ENCODE results near the gene MCM10. TPM values are rescaled to one million over a fixed set of nuclear protein-coding genes. Genes with fewer than 3 reads are reported as not detected.

MCM10 gene
- total and polyA plus RNA-seq, 9 of the 15 experiments (the other 6 are each of a cell fraction or from before 2014, with no cell fraction given) = 10.4 to 68.1 (median 48.0) TPM

GRCh38 chr10:13253726-13254125 lies 92.4 kb downstream of the MCM10 start:
- Histone ChIP-seq H3K4me3 (no peak overlapping the region), H3K4me2 (ENCODE audit: insufficient read depth, low read length) (no peak overlapping the region), H3K9ac (ENCODE audit: insufficient read depth in 1 of 2, low read depth in 2 of 2, low read length in 2 of 2) (no peak overlapping the region), H3K27me3 (ENCODE audit: control insufficient read depth in 2 of 2, insufficient read depth in 2 of 2, low read length in 2 of 2) (peaks cover under 1 to 4% of the 10 kb centered on the region in 2 experiments; a peak in 2 of 5 replicates), H3K9me1 (ENCODE audit: control insufficient read depth, insufficient read depth, low read length) (no peaks in the 10 kb centered on the region), H2AFZ (ENCODE audit: low read depth, low read length) (no peak overlapping the region), H3K79me2 (ENCODE audit: control insufficient read depth, insufficient read depth, low read length) (no peaks in the 10 kb centered on the region), H4K20me1 (replicated peaks; ENCODE audit: control insufficient read depth, insufficient read depth, low read length) (no peaks in the 10 kb centered on the region), H3K27ac (ENCODE audit: extremely low read depth, low read depth, low read length) (no peak overlapping the region), H3K4me1 (replicated peaks in 1 of 2; ENCODE audit: control insufficient read depth in 2 of 2, insufficient read depth in 2 of 2, low read length in 2 of 2) (peaks cover 0 to 2% of the 10 kb centered on the region in 2 experiments; a peak in 2 of 5 replicates), H3K9me3 (replicated peaks; ENCODE audit: control insufficient read depth, insufficient read depth, low read depth, low read length) (no peaks in the 10 kb centered on the region), H3K36me3 (ENCODE audit: control insufficient read depth, insufficient read depth, low read length) (no peaks in the 10 kb centered on the region)
- ChIA-PET POLR2A (no interaction called here), CTCF (ENCODE audit: low intra/inter-chr PET ratio) (no interaction called here)
- WGBS (ENCODE audit: insufficient coverage, low coverage, missing lambda C conversion rate) = 9% methylated on average over 4 of the region's 4 CpGs
- ATAC-seq (no peak), DNase-seq (ENCODE audit: extremely low read depth in 1 of 4, low spot score in 3 of 4) (no peak), FAIRE-seq (no peak)
- in situ Hi-C loops (cut with MboI) (no loop called here), intact Hi-C loops (cut with micrococcal nuclease) (no loop called here)
- TF ChIP-seq BRD4 (IDR thresholded peaks at IDR 0.05) (no peak), SRSF1 (IDR thresholded peaks at IDR 0.05; ENCODE audit: low read depth, low read length) (no peak), ZNF76 (CRISPR knock-in tag; IDR thresholded peaks at IDR 0.05; ENCODE audit: borderline replicate concordance) (no peak), BCOR (IDR thresholded peaks at IDR 0.05) (no peak), CEBPB (tag; IDR thresholded peaks at IDR 0.05) (no peak), MBD2 (IDR thresholded peaks at IDR 0.05; ENCODE audit: borderline replicate concordance, low read depth) (no peak), KLF6 (CRISPR knock-in tag; IDR thresholded peaks at IDR 0.05; ENCODE audit: borderline replicate concordance) (no peak), ARID2 (IDR thresholded peaks at IDR 0.05) (no peak), NFYB (IDR thresholded peaks at IDR 0.05; ENCODE audit: extremely low read depth, insufficient read length) (no peak)
- BruUV-seq (replicated peaks) = no TSS peak

Measured in K562 (cell line).